DND-41 (cell line): ENCODE data around the gene ZNF695.
"Not testable (repeated sequence)": the region's sequence is repeated elsewhere in the genome, so short reads cannot be mapped to it uniquely, and the experiment has no call there.

Experiments
- ATAC-seq: fragments of 200-7000 bp; cut with Tn5 transposase; 3 replicates; pipeline ENCODE4 v1.9.1; 2021; ENCODE audit warnings: low read depth; ENCODE audit not compliant: insufficient read depth
- DNase-seq: peaks from one replicate; pipeline ENCODE4 v3.0.0-alpha.2; 2020
- H2AFZ ChIP-seq: 2 replicates; pipeline ENCODE4 v1.6.0; 2012; ENCODE audit warnings: low read depth, low read length
- H3K27ac ChIP-seq: 2 replicates; pipeline ENCODE4 v1.5.1; 2012; ENCODE audit warnings: low read length, inconsistent platforms
- H3K27me3 ChIP-seq: fragments of 200-600 bp; sonication (generic); 2 replicates; pipeline ENCODE4 v1.6.0; 2012; ENCODE audit warnings: low read length, mild to moderate bottlenecking, inconsistent platforms; ENCODE audit not compliant: insufficient read depth, poor library complexity
- H3K36me3 ChIP-seq: 2 replicates; pipeline ENCODE4 v1.5.1; 2012; ENCODE audit warnings: low read length, inconsistent platforms; ENCODE audit not compliant: insufficient read depth
- H3K4me1 ChIP-seq: 2 replicates; pipeline ENCODE4 v1.5.1; 2012; ENCODE audit warnings: mild to moderate bottlenecking, low read length; ENCODE audit not compliant: insufficient read depth
- H3K4me2 ChIP-seq: 2 replicates; pipeline ENCODE4 v1.6.0; 2012; ENCODE audit warnings: mild to moderate bottlenecking, moderate library complexity, low read length, inconsistent platforms; ENCODE audit not compliant: insufficient read depth
- H3K4me3 ChIP-seq, 2 experiments: fragments of 200-600 bp in 1 of 2; shearing (Covaris generic) in 1 of 2; 2 replicates each; pipeline ENCODE4 v1.5.1; 2012 to 2016; ENCODE audit warnings: inconsistent platforms in 2 of 2, low read length in 2 of 2, mild to moderate bottlenecking in 2 of 2, low read depth in 1 of 2, moderate library complexity in 1 of 2
- H3K79me2 ChIP-seq: 2 replicates; pipeline ENCODE4 v1.6.0; 2012; ENCODE audit warnings: low read length, inconsistent platforms; ENCODE audit not compliant: insufficient read depth
- H3K9ac ChIP-seq: 2 replicates; pipeline ENCODE4 v1.6.0; 2012; ENCODE audit warnings: low read depth, mild to moderate bottlenecking, inconsistent platforms, low read length, moderate library complexity
- H3K9me3 ChIP-seq: 2 replicates; pipeline ENCODE4 v1.5.1; 2012; ENCODE audit warnings: low read length, moderate library complexity, mild to moderate bottlenecking, inconsistent platforms; ENCODE audit not compliant: insufficient read depth, severe bottlenecking
- H4K20me1 ChIP-seq: 2 replicates; pipeline ENCODE4 v1.6.0; 2012; ENCODE audit warnings: low read length; ENCODE audit not compliant: insufficient read depth
- EZH2 ChIP-seq: IDR thresholded peaks from 3 replicates; pipeline ENCODE4 v1.6.1; 2012; ENCODE audit warnings: borderline replicate concordance, low read depth, mild to moderate bottlenecking, moderate library complexity, low read length, inconsistent platforms; ENCODE audit not compliant: severe bottlenecking
- TF ChIP-seq, protein P1 (sequence below): IDR thresholded peaks from 2 replicates; pipeline ENCODE4 v1.5.1; 2012; ENCODE audit warnings: borderline replicate concordance, low read length, moderate library complexity, mild to moderate bottlenecking; ENCODE audit not compliant: poor library complexity, severe bottlenecking; ENCODE audit errors: extremely low read depth

ZNF695 gene

DNA sequence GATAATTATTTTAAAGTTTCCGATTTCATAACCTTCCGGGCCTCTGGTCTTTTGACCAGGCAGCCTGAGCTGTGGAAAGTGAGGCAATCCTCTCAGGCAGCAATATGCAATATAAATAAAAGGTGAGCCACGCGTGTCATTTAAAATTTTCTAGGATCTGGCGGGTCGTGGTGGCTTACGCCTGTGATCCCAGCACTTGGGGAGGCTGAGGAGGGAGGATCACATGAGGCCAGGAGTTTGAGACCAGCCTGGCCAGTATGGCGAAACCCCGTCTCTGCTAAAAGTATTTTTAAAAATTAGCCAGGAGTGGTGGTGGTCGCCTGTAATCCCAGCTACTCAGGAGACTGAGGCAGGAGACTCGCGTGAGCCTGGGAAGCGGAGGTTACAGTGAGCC lies 546 bp upstream of the ZNF695 start:
- H3K4me1 ChIP-seq, result peaks cover 24% of the 10 kb centered on the region
- peaks cover 19% of the 10 kb centered on the region for H3K9me3 ChIP-seq
- peak overlapping the region; percentile 66 for H3K4me2 ChIP-seq
- H3K27ac ChIP-seq, result no peak overlapping the region
- peaks cover 18% of the 10 kb centered on the region for H3K36me3 ChIP-seq
- ATAC-seq (no peak), DNase-seq (no peak)
- H4K20me1 ChIP-seq, result no peaks in the 10 kb centered on the region
- peak overlapping the region; percentile 97 for H3K9ac ChIP-seq
- no peaks in the 10 kb centered on the region for H3K27me3 ChIP-seq
- peak overlapping the region; percentile 99 for H2AFZ ChIP-seq
- peaks cover 44% of the 10 kb centered on the region for H3K79me2 ChIP-seq
- TF ChIP-seq, protein P1, sequence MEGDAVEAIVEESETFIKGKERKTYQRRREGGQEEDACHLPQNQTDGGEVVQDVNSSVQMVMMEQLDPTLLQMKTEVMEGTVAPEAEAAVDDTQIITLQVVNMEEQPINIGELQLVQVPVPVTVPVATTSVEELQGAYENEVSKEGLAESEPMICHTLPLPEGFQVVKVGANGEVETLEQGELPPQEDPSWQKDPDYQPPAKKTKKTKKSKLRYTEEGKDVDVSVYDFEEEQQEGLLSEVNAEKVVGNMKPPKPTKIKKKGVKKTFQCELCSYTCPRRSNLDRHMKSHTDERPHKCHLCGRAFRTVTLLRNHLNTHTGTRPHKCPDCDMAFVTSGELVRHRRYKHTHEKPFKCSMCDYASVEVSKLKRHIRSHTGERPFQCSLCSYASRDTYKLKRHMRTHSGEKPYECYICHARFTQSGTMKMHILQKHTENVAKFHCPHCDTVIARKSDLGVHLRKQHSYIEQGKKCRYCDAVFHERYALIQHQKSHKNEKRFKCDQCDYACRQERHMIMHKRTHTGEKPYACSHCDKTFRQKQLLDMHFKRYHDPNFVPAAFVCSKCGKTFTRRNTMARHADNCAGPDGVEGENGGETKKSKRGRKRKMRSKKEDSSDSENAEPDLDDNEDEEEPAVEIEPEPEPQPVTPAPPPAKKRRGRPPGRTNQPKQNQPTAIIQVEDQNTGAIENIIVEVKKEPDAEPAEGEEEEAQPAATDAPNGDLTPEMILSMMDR, result no peak
- TF ChIP-seq EZH2, result no peak
- peak overlapping the region; percentile 10 to 99; a peak in 3 of 4 replicates for H3K4me3 ChIP-seq

DNA sequence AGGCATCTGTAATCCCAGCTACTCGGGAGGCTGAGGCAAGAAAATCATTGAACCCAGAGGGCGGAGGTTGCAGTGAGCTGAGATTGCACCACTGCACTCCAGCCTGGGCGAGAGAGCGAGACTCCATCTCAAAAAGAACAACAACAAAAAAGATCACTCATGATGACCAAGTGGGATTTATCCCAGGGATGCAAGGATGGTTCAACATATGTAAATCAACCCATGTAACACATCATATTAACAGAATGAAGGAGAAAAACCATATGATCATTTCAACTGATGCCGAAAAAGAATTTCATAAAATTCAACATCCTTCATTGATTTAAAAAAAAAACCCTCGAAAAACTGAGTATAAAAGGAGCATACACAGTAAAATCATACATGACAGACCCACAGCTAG lies 3.8 kb downstream of the ZNF695 start:
- not testable (repeated sequence) for H4K20me1 ChIP-seq, H2AFZ ChIP-seq, H3K4me2 ChIP-seq, H3K9ac ChIP-seq, H3K4me3 ChIP-seq, DNase-seq, H3K27me3 ChIP-seq, ATAC-seq, H3K27ac ChIP-seq
- peaks cover 86% of the 10 kb centered on the region for H3K79me2 ChIP-seq
- H3K9me3 ChIP-seq, result peaks cover 46% of the 10 kb centered on the region
- H3K36me3 ChIP-seq, result peaks cover 36% of the 10 kb centered on the region
- peaks cover 24% of the 10 kb centered on the region for H3K4me1 ChIP-seq

DNA sequence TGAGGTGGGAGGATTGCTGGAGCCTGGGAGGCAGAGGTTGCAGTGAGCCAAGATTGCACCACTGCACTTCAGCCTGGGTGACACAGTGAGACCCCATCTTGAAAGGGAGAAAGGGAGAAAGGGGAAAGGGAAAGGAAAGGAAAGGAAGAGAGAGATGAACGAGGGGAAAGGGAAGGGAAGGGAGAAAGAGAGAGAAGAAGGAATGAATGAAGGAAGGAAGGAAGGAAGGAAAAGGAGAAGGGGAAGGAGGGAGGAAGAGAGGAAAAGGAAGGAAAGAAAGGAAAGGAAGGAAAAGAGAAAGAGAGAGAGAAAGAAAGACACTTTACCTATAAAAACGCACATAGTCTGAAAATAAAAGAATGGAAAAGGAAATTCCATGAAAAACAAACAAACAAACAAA lies 18.0 kb downstream of the ZNF695 start:
- no peak overlapping the region for H3K27ac ChIP-seq
- DNase-seq (no peak), ATAC-seq (no peak)
- H3K36me3 ChIP-seq, result peaks cover 92% of the 10 kb centered on the region
- H3K4me1 ChIP-seq, result no peaks in the 10 kb centered on the region
- H4K20me1 ChIP-seq, result no peaks in the 10 kb centered on the region
- TF ChIP-seq, protein P1, result no peak
- TF ChIP-seq EZH2, result no peak
- H3K4me2 ChIP-seq, result no peak overlapping the region
- H2AFZ ChIP-seq, result no peak overlapping the region
- H3K79me2 ChIP-seq, result no peaks in the 10 kb centered on the region
- no peak overlapping the region for H3K4me3 ChIP-seq
- H3K27me3 ChIP-seq, result no peaks in the 10 kb centered on the region
- no peak overlapping the region for H3K9ac ChIP-seq
- H3K9me3 ChIP-seq, result peaks cover 89% of the 10 kb centered on the region

DNA sequence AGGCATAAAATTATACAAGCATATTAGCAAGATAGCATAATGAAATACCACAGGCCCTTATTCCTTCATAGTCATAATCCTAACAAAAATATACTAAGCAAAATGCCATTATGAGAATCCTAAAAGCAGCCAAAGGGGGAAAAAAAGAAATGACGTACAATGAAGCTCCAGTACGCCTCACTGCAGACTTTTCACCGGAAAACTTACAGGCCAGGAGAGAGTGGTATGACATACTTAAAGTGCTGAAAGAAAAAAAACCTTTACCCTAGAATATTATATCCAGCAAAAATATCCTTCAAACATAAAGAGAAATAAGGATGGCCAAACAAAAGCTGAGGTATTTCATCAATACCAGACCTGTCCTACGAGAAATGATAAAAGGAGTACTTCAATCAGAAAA lies 19.5 kb downstream of the ZNF695 start:
- ATAC-seq (no peak), DNase-seq (no peak)
- Histone ChIP-seq H2AFZ (no peak overlapping the region), H3K9me3 (peaks cover 93% of the 10 kb centered on the region), H3K4me1 (no peaks in the 10 kb centered on the region), H3K27me3 (no peaks in the 10 kb centered on the region), H3K4me3 (no peak overlapping the region), H3K79me2 (no peaks in the 10 kb centered on the region), H4K20me1 (no peaks in the 10 kb centered on the region), H3K36me3 (peaks cover 94% of the 10 kb centered on the region), H3K4me2 (no peak overlapping the region), H3K27ac (no peak overlapping the region), H3K9ac (no peak overlapping the region)
- TF ChIP-seq, protein P1, result no peak
- no peak for TF ChIP-seq EZH2
